MM.1S (cell line): Measurements from ENCODE around the gene C4BPB.

Source experiments
- DNase-seq: peaks from one replicate; pipeline ENCODE4 v3.0.0-alpha.2; 2015
- H2AFZ ChIP-seq: fragments of 300-600 bp; sonication (generic); 2 replicates; pipeline ENCODE4 v1.6.0; 2016; ENCODE audit warnings: antibody characterized with exemption, low read length
- H3F3A ChIP-seq: fragments of 300-600 bp; sonication (generic); 2 replicates; pipeline ENCODE4 v1.6.1; 2016; ENCODE audit warnings: mild to moderate bottlenecking, antibody characterized with exemption, low read length, moderate library complexity, mixed read lengths; ENCODE audit not compliant: insufficient read depth
- H3K27ac ChIP-seq: fragments of 300-600 bp; sonication (generic); 2 replicates; pipeline ENCODE4 v1.5.1; 2016; ENCODE audit warnings: mild to moderate bottlenecking, low read length
- H3K27me3 ChIP-seq: fragments of 300-600 bp; sonication (generic); replicated peaks from 2 replicates; pipeline ENCODE4 v1.6.0; 2016; ENCODE audit warnings: low read length; ENCODE audit not compliant: insufficient read depth
- H3K36me3 ChIP-seq: fragments of 300-600 bp; sonication (generic); replicated peaks from 2 replicates; pipeline ENCODE4 v1.6.1; 2016; ENCODE audit warnings: mild to moderate bottlenecking, low read length, mixed read lengths; ENCODE audit not compliant: insufficient read depth
- H3K4me1 ChIP-seq: fragments of 300-600 bp; sonication (generic); 2 replicates; pipeline ENCODE4 v1.6.1; 2016; ENCODE audit warnings: low read length, mixed read lengths
- H3K4me2 ChIP-seq: fragments of 300-600 bp; sonication (generic); 2 replicates; pipeline ENCODE4 v1.6.0; 2016; ENCODE audit warnings: low read depth, low read length
- H3K4me3 ChIP-seq: fragments of 300-600 bp; sonication (generic); 2 replicates; pipeline ENCODE4 v1.5.1; 2016; ENCODE audit warnings: low read length, mixed read lengths
- H3K79me2 ChIP-seq: fragments of 300-600 bp; sonication (generic); 2 replicates; pipeline ENCODE4 v1.6.1; 2016; ENCODE audit warnings: mixed run types, low read length, mixed read lengths
- H3K9ac ChIP-seq: fragments of 300-600 bp; sonication (generic); 2 replicates; pipeline ENCODE4 v1.6.1; 2016; ENCODE audit warnings: low read length, mixed read lengths
- H3K9me2 ChIP-seq: fragments of 300-600 bp; sonication (generic); replicated peaks from 2 replicates; pipeline ENCODE4 v1.6.1; 2016; ENCODE audit warnings: mild to moderate bottlenecking, low read length, mixed read lengths; ENCODE audit not compliant: insufficient read depth
- H3K9me3 ChIP-seq: fragments of 300-600 bp; sonication (generic); replicated peaks from 2 replicates; pipeline ENCODE4 v1.6.1; 2016; ENCODE audit warnings: mild to moderate bottlenecking, low read length, mixed read lengths; ENCODE audit not compliant: insufficient read depth
- H4K20me1 ChIP-seq: fragments of 300-600 bp; sonication (generic); 2 replicates; pipeline ENCODE4 v1.6.1; 2016; ENCODE audit warnings: mild to moderate bottlenecking, low read length, moderate library complexity, mixed read lengths; ENCODE audit not compliant: insufficient read depth
- EZH2 ChIP-seq: fragments of 300-600 bp; sonication (generic); optimal IDR thresholded peaks from 2 replicates; pipeline ENCODE3; 2017; ENCODE audit warnings: low read depth, mild to moderate bottlenecking, antibody characterized with exemption, low read length, mixed read lengths
- EZH2phosphoT487 ChIP-seq: fragments of 300-600 bp; sonication (generic); IDR thresholded peaks from 2 replicates; pipeline ENCODE4 v1.6.1; 2018; ENCODE audit warnings: antibody characterized with exemption, low read length
- TF ChIP-seq, protein P1 (sequence below): fragments of 300-600 bp; sonication (generic); IDR thresholded peaks from 2 replicates; pipeline ENCODE4 v1.5.1; 2016; ENCODE audit warnings: antibody characterized with exemption, low read length, mixed read lengths

The C4BPB gene

GRCh38 chr1:207081088-207081487 lies 7.6 kb upstream of the C4BPB start:
- Histone ChIP-seq H3K27me3 (no peaks in the 10 kb centered on the region), H4K20me1 (no peaks in the 10 kb centered on the region), H3K4me2 (no peak overlapping the region), H3K27ac (no peak overlapping the region), H3K79me2 (no peaks in the 10 kb centered on the region), H3K9ac (no peak overlapping the region), H3K4me1 (peaks cover 3% of the 10 kb centered on the region; the same call in 1 of the 2 replicates), H2AFZ (no peak overlapping the region), H3K36me3 (no peaks in the 10 kb centered on the region), H3F3A (no peaks in the 10 kb centered on the region), H3K4me3 (no peak overlapping the region), H3K9me2 (no peaks in the 10 kb centered on the region), H3K9me3 (no peaks in the 10 kb centered on the region)
- TF ChIP-seq EZH2phosphoT487 (no peak), EZH2 (no peak)
- TF ChIP-seq, protein P1, sequence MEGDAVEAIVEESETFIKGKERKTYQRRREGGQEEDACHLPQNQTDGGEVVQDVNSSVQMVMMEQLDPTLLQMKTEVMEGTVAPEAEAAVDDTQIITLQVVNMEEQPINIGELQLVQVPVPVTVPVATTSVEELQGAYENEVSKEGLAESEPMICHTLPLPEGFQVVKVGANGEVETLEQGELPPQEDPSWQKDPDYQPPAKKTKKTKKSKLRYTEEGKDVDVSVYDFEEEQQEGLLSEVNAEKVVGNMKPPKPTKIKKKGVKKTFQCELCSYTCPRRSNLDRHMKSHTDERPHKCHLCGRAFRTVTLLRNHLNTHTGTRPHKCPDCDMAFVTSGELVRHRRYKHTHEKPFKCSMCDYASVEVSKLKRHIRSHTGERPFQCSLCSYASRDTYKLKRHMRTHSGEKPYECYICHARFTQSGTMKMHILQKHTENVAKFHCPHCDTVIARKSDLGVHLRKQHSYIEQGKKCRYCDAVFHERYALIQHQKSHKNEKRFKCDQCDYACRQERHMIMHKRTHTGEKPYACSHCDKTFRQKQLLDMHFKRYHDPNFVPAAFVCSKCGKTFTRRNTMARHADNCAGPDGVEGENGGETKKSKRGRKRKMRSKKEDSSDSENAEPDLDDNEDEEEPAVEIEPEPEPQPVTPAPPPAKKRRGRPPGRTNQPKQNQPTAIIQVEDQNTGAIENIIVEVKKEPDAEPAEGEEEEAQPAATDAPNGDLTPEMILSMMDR: no peak
- DNase-seq: no peak

GRCh38 chr1:207081806-207082205 lies 6.9 kb upstream of the C4BPB start:
- no peak overlapping the region for H3K4me2 ChIP-seq
- no peak overlapping the region for H2AFZ ChIP-seq
- no peaks in the 10 kb centered on the region for H3K36me3 ChIP-seq
- no peaks in the 10 kb centered on the region for H3K9me2 ChIP-seq
- H3K4me3 ChIP-seq: no peak overlapping the region
- no peaks in the 10 kb centered on the region for H4K20me1 ChIP-seq
- no peaks in the 10 kb centered on the region for H3K27me3 ChIP-seq
- peaks cover 3% of the 10 kb centered on the region; the same call in 1 of the 2 replicates for H3K4me1 ChIP-seq
- H3F3A ChIP-seq: no peaks in the 10 kb centered on the region
- no peak overlapping the region for H3K27ac ChIP-seq
- DNase-seq: no peak
- TF ChIP-seq, protein P1: no peak
- TF ChIP-seq EZH2phosphoT487 (no peak), EZH2 (no peak)
- H3K9me3 ChIP-seq: no peaks in the 10 kb centered on the region
- H3K79me2 ChIP-seq: no peaks in the 10 kb centered on the region
- no peak overlapping the region for H3K9ac ChIP-seq

DNA sequence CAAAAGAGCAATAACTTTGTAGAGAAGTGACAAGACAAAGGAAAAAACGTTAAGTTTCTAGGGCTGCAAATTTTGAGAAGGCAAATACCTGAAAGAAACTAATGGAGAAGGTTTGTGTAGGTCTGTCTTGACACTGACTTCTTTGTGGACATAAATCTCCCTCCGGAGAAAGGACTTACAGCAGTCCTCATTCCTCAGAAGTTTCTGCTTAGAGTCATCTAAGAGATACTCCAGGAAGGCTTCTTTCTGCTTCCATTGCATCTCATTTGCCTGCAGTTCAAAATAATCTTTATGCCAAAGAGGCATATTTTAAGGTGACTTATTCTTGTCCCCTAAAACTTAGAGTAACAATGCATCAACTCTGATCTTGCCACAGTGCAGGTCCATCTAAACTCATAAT lies 4.4 kb upstream of the C4BPB start:
- H3K4me2 ChIP-seq: no peak overlapping the region
- H3K36me3 ChIP-seq: no peaks in the 10 kb centered on the region
- no peaks in the 10 kb centered on the region for H3K27me3 ChIP-seq
- TF ChIP-seq EZH2phosphoT487: no peak
- TF ChIP-seq EZH2: no peak
- TF ChIP-seq, protein P1: no peak
- no peak overlapping the region for H3K4me3 ChIP-seq
- H2AFZ ChIP-seq: no peak overlapping the region
- H3K79me2 ChIP-seq: no peaks in the 10 kb centered on the region
- H3K27ac ChIP-seq: no peak overlapping the region
- no peaks in the 10 kb centered on the region for H3K9me2 ChIP-seq
- H3K9me3 ChIP-seq: no peaks in the 10 kb centered on the region
- no peak overlapping the region for H3K9ac ChIP-seq
- no peaks in the 10 kb centered on the region for H4K20me1 ChIP-seq
- H3K4me1 ChIP-seq: peaks cover 3% of the 10 kb centered on the region; the same call in 1 of the 2 replicates
- DNase-seq: no peak
- H3F3A ChIP-seq: no peaks in the 10 kb centered on the region
